Mesothelial cell of epicardium (in vitro differentiated cells): Measurements from ENCODE around the gene C11orf54. TPM values are rescaled to one million over a fixed set of nuclear protein-coding genes. Genes with fewer than 3 reads are reported as not detected.

ENCODE experiments used
- DNase-seq, 2 experiments: peaks; one replicate each; pipeline ENCODE4 v3.0.0; 2021; ENCODE audit warnings: low spot score in 2 of 2; ENCODE audit not compliant: unreplicated experiment in 2 of 2
- H3K27ac Mint-ChIP-seq: 2 replicates; pipeline ENCODE4 v1.8.0; 2021; ENCODE audit warnings: mixed read lengths
- H3K27me3 Mint-ChIP-seq: 2 replicates; pipeline ENCODE4 v1.8.0; 2021; ENCODE audit warnings: low read depth, mixed read lengths
- H3K36me3 Mint-ChIP-seq: 2 replicates; pipeline ENCODE4 v1.8.0; 2021; ENCODE audit warnings: mixed read lengths
- H3K4me1 Mint-ChIP-seq: 2 replicates; pipeline ENCODE4 v1.8.0; 2021; ENCODE audit warnings: mixed read lengths
- H3K4me3 Mint-ChIP-seq: 2 replicates; pipeline ENCODE4 v1.8.0; 2021; ENCODE audit warnings: mild to moderate bottlenecking, moderate library complexity, mixed read lengths
- H3K9me3 Mint-ChIP-seq: 2 replicates; pipeline ENCODE4 v1.8.0; 2021; ENCODE audit warnings: mixed read lengths
- total RNA-seq: library from RNA; stranded (reverse); gene quantifications from 3 replicates; pipeline ENCODE4 v1.2.1, GENCODE V29; 2021
- TF ChIP-seq, protein P1 (sequence below): fragments of 200-600 bp; sonication (generic); IDR thresholded peaks from one replicate; pipeline ENCODE4 v1.5.0; 2021; ENCODE audit warnings: antibody characterized with exemption; ENCODE audit not compliant: unreplicated experiment

The C11orf54 gene
- total RNA-seq, 1 donor from 2014 or later, result 34.5 TPM

DNA sequence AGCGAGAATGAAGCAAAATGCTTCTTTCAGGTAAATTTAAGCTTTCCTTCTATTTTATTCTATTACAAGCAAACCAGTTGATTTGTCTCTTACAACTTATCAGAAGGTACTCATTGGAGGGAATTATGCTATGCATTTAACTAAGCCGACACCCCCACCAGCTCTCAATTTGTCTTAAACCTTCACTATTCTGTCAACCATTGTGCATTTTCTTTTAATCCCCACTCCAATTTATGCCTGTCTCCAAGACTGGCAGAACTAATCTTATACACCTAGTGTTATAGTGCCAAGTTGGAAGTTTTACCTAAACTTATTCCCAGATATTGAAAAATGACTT, 12.7 kb upstream of the C11orf54 start:
- H3K27ac Mint-ChIP-seq, result no peak overlapping the region

DNA sequence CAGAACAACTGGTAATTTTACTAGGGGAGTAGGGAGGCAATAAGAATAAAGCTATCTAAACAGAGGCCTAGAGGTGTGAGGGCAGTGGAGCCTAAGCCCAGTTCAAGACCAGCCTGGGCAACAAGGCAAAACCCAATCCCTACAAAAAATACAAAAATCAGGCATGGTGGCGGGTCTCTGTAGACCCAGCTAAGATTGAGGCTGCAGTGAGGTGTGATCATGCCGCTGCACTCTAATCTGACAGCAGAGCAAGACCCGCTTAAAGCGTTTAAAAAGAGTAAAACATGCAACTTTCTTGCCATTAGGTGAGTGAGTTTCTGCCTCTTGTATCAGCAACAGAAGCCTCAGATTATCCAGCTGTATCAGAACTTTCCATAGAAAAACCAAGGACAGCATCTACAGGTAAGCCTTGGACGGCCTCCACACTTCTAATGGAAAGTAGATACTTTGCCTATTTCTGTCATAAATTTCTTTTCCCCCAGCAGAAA, 12.3 kb upstream of the C11orf54 start:
- Mint-ChIP-seq H3K27me3 (no peaks in the 10 kb centered on the region), H3K9me3 (no peaks in the 10 kb centered on the region), H3K4me3 (no peak overlapping the region), H3K27ac (no peak overlapping the region), H3K36me3 (peaks cover 28% of the 10 kb centered on the region), H3K4me1 (no peaks in the 10 kb centered on the region)
- no peak for DNase-seq
- TF ChIP-seq, protein P1, sequence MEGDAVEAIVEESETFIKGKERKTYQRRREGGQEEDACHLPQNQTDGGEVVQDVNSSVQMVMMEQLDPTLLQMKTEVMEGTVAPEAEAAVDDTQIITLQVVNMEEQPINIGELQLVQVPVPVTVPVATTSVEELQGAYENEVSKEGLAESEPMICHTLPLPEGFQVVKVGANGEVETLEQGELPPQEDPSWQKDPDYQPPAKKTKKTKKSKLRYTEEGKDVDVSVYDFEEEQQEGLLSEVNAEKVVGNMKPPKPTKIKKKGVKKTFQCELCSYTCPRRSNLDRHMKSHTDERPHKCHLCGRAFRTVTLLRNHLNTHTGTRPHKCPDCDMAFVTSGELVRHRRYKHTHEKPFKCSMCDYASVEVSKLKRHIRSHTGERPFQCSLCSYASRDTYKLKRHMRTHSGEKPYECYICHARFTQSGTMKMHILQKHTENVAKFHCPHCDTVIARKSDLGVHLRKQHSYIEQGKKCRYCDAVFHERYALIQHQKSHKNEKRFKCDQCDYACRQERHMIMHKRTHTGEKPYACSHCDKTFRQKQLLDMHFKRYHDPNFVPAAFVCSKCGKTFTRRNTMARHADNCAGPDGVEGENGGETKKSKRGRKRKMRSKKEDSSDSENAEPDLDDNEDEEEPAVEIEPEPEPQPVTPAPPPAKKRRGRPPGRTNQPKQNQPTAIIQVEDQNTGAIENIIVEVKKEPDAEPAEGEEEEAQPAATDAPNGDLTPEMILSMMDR, result no peak

More for the DNA sequence above, 12.7 kb upstream of the C11orf54 start:
- Mint-ChIP-seq H3K4me3 (no peak overlapping the region), H3K27me3 (no peaks in the 10 kb centered on the region), H3K9me3 (no peaks in the 10 kb centered on the region), H3K4me1 (no peaks in the 10 kb centered on the region), H3K36me3 (peaks cover 30% of the 10 kb centered on the region)
- TF ChIP-seq, protein P1, result no peak
- no peak for DNase-seq

DNA sequence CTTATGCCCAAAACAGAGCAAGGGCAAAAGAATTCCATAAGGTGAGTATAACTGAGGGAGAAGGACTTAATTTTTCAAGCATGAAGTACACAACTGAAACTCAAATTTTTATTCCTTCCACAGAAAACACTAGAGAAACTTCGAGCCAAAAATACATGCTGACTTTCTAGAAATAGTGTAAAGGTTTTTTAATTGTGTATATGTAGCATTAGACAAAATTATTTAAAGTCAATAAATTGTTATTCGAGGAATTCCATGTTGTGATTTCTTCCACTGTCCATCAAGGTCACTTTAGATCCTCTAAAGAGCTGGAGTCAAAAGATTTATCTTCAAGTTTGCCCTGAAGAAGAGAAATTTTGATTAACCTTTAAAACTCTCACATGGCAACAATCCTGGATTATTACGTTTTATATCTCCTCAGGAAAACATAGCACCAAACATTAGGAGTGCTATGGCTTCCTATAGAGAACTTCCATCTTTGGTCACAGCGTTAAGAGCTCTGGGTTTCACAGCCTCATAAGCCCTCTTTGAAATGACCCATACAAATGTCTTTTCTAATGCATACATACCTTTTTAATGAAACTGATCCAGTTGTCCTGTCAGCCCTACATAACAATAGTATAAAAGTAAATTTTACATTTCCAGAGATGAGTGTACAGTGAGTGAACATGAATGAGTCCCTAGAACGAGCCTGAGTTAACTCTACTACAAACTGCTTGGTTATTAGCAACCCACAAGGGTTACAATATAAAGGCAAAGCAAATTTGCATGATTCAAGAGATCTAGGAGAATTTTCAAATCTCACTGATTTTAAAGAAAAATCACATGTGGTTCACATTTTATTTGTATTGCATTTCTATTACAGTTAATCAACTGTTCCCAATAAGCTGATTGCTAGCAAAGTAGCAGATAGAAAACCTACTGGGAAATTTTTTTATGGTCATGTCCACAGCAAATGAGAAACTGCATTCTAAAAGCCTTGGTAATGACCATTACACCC, 11.1 kb upstream of the C11orf54 start:
- Mint-ChIP-seq H3K9me3 (no peaks in the 10 kb centered on the region), H3K4me3 (no peak overlapping the region), H3K36me3 (peaks cover 30% of the 10 kb centered on the region), H3K4me1 (peaks cover 3% of the 10 kb centered on the region), H3K27me3 (no peaks in the 10 kb centered on the region), H3K27ac (no peak overlapping the region)
- TF ChIP-seq, protein P1, result no peak
- DNase-seq, result no peak

DNA sequence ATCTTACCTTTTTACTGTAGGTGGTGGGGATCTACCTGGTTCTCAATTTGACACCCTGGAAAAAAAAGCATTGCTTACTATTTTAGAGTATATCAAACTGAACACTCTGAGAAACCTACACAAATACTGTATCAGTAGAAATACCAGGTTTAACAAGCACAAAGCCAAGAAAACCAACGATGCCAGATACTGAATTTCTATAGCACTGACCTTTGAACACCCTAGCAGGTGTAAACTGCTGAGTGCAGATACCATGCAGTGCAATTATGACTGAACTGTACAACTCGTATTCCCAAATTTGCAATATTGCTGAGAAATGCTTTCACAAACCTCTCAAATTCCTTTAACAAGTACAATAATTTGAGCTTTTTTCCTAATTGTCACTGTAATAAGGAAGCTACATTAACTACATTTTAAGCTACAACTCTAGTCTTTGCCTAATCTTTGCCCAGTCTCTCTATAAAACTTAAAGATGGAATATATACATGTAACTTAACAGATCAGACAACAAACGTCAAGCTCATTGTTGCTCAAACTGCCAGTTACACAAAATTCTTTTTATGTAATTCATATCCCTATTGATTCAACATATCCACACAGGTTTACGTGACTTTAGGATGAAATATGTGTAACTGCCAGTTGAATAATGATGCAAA, 9.1 kb upstream of the C11orf54 start:
- Mint-ChIP-seq H3K9me3 (no peaks in the 10 kb centered on the region), H3K4me1 (peaks cover 15% of the 10 kb centered on the region), H3K4me3 (no peak overlapping the region), H3K27me3 (no peaks in the 10 kb centered on the region), H3K27ac (peak overlapping the region; percentile 60), H3K36me3 (peaks cover 36% of the 10 kb centered on the region)
- DNase-seq, result no peak
- TF ChIP-seq, protein P1, result no peak

DNA sequence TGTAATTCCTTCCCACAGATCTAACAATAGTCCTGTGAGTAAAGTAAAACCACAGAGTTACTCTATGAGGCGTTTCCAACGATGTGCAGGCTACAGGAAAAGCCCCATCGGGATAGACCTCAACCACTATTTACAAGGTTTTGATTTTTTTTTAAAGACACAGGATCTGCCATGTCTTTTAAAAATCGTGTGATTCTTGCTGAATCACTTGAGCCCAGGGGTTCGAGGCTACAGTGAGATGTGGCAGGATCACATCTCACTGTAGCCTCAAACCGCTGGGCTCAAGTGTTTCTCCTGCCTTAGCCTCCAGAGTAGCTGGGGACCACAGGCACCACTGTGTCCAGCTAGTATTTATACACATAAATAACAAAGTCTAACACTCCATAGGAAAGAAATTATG, 8.0 kb upstream of the C11orf54 start:
- Mint-ChIP-seq H3K27ac (peak overlapping the region; percentile 47), H3K9me3 (no peaks in the 10 kb centered on the region), H3K27me3 (no peaks in the 10 kb centered on the region), H3K4me3 (no peak overlapping the region), H3K36me3 (peaks cover 36% of the 10 kb centered on the region), H3K4me1 (peaks cover 26% of the 10 kb centered on the region)
- DNase-seq, result no peak
- TF ChIP-seq, protein P1, result no peak
